Peyer's patch (tissue), 4 donors: ENCODE data around the gene LTBP2.

Experiments
- CTCF ChIP-seq, 6 experiments: fragments of 450-650 bp in 4 of 6; fragments of 200-600 bp in 2 of 6; sonication (generic) in 1 of 6; IDR thresholded peaks; one replicate each; pipeline ENCODE4 v1.5.1; 2017 to 2019; ENCODE audit warnings: antibody characterized with exemption in 6 of 6, mild to moderate bottlenecking in 3 of 6, moderate library complexity in 1 of 6
- POLR2A ChIP-seq, 2 donors: fragments of 450-650 bp; IDR thresholded peaks; one replicate each; pipeline ENCODE4 v1.5.1; 2017; ENCODE audit warnings: antibody characterized with exemption in 2 of 2, mild to moderate bottlenecking in 2 of 2, moderate library complexity in 2 of 2

- no peak for TF ChIP-seq CTCF (IDR thresholded peaks at IDR 0.05)
- TF ChIP-seq POLR2A (IDR thresholded peaks at IDR 0.05) = no peak
Observed at GRCh38 chr14:74660167-74660566, 48.1 kb upstream of the LTBP2 start.
